Measurements from ENCODE around the gene ARMC2.
A peak's percentile ranks its signal among the peaks of the same experiment; 100 is the strongest.

Gene ARMC2

GRCh38 chr6:108848116-108848868, at the start of gene ARMC2:
Gene ARMC2, plus strand, starts transcription at chr6:108848422. Its CDS starts 5,846 bp downstream, at chr6:108854268.
- TF ChIP-seq CTCF (conservative IDR thresholded peaks at IDR 0.05; ENCODE audit: low read depth, low read length): no peak
- H3K4me3 ChIP-seq (ENCODE audit: low read length): peak within 1 kb of the TSS; percentile 74
- peak; percentile 33 for DNase-seq (ENCODE audit: low read depth)

GRCh38 chr6:108798670-108799353, 49.4 kb upstream of the ARMC2 start:
- TF ChIP-seq CTCF (conservative IDR thresholded peaks at IDR 0.05; ENCODE audit: low read depth, low read length): no peak
- H3K4me3 ChIP-seq (ENCODE audit: low read length): no peak overlapping the region
- no peak for DNase-seq (ENCODE audit: low read depth)

- TF ChIP-seq CTCF (conservative IDR thresholded peaks at IDR 0.05; ENCODE audit: low read depth, low read length): no peak
- H3K4me3 ChIP-seq (ENCODE audit: low read length): no peak overlapping the region
- no peak for DNase-seq (ENCODE audit: low read depth)
Measured at GRCh38 chr6:108799354-108799717, 48.9 kb upstream of the ARMC2 start.

GRCh38 chr6:108799791-108800190, 48.4 kb upstream of the ARMC2 start:
- no peak overlapping the region for H3K4me3 ChIP-seq (ENCODE audit: low read length)
- TF ChIP-seq CTCF (conservative IDR thresholded peaks at IDR 0.05; ENCODE audit: low read depth, low read length): no peak
- DNase-seq (ENCODE audit: low read depth): no peak

- no peak for DNase-seq (ENCODE audit: low read depth)
- no peak for TF ChIP-seq CTCF (conservative IDR thresholded peaks at IDR 0.05; ENCODE audit: low read depth, low read length)
- no peak overlapping the region for H3K4me3 ChIP-seq (ENCODE audit: low read length)
Measured at GRCh38 chr6:108800427-108800864, 47.8 kb upstream of the ARMC2 start.

- no peak for DNase-seq (ENCODE audit: low read depth)
- no peak for TF ChIP-seq CTCF (conservative IDR thresholded peaks at IDR 0.05; ENCODE audit: low read depth, low read length)
- no peak overlapping the region for H3K4me3 ChIP-seq (ENCODE audit: low read length)
Measured at GRCh38 chr6:108801366-108801765, 46.9 kb upstream of the ARMC2 start.

All from retinal pigment epithelial cell (primary cell).